Esophagus muscularis mucosa (tissue), 4 donors: ENCODE results near the gene ESYT2.

Source experiments
- CTCF ChIP-seq, 3 experiments: fragments of 200-600 bp in 2 of 3; fragments of 450-650 bp in 1 of 3; sonication (generic) in 2 of 3; IDR thresholded peaks; one replicate each; pipeline ENCODE4 v1.5.1; 2017 to 2019; ENCODE audit warnings: antibody characterized with exemption in 3 of 3, mild to moderate bottlenecking in 2 of 3, moderate library complexity in 1 of 3
- EP300 ChIP-seq: sonication (generic); formaldehyde crosslinking; IDR thresholded peaks from one replicate; pipeline ENCODE4 v1.6.1; 2017; ENCODE audit warnings: antibody characterized with exemption
- POLR2AphosphoS5 ChIP-seq, 2 donors: sonication (generic); formaldehyde crosslinking; IDR thresholded peaks; one replicate each; pipeline ENCODE4 v1.6.1; 2017; ENCODE audit warnings: antibody characterized with exemption in 2 of 2

- TF ChIP-seq CTCF (IDR thresholded peaks at IDR 0.05) (no peak), EP300 (no peak), POLR2AphosphoS5 (IDR thresholded peaks at IDR 0.05) (no peak)
These were observed 58.0 kb downstream of the ESYT2 start for GRCh38 chr7:158771213-158771834.
